ENCODE measurements around the gene EGLN1.

DNA sequence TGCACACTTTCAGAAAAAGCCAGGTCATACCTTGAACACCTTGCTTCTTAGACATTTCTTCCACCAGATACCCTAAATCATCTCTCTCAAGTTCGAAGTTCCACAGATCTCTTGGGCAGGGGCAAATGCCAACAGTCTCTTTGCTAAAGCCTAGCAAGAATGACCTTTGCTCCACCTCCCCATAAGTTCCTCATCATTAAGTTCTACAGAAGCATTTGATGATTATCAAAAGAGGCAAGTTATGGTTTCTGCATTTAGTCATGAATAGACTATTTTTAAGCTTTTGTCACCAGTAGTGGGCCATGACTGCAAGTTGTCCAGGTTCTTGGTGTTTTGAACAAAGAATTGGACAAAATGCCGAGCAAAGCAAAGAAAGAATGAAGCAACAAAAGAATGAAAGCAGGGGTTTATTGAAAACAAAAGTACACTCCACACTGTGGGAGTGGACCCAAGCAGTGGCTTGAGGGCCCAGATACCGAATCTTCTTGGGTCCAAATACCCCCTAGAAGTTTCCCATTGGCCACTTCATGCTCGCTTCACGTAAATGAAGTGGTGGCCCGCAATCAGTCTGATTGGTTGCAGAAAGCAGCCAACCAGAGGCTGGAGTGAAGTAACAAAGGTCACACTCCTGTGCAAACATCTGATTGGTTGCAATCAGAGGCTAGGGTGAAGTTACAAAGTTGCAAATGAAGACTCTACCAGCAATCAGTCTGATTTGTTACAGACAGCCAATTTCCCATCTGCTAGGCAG lies 9.8 kb upstream of the EGLN1 start:
- TF ChIP-seq, protein P1, sequence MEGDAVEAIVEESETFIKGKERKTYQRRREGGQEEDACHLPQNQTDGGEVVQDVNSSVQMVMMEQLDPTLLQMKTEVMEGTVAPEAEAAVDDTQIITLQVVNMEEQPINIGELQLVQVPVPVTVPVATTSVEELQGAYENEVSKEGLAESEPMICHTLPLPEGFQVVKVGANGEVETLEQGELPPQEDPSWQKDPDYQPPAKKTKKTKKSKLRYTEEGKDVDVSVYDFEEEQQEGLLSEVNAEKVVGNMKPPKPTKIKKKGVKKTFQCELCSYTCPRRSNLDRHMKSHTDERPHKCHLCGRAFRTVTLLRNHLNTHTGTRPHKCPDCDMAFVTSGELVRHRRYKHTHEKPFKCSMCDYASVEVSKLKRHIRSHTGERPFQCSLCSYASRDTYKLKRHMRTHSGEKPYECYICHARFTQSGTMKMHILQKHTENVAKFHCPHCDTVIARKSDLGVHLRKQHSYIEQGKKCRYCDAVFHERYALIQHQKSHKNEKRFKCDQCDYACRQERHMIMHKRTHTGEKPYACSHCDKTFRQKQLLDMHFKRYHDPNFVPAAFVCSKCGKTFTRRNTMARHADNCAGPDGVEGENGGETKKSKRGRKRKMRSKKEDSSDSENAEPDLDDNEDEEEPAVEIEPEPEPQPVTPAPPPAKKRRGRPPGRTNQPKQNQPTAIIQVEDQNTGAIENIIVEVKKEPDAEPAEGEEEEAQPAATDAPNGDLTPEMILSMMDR (conservative IDR thresholded peaks at IDR 0.05; ENCODE audit: low read depth in 2 of 2): no peak
- no peak for TF ChIP-seq EZH2 (IDR thresholded peaks at IDR 0.05; ENCODE audit: low read depth, unreplicated experiment)
- TF ChIP-seq POLR2AphosphoS5 (IDR thresholded peaks at IDR 0.05; ENCODE audit: low read depth): no peak
- TF ChIP-seq EZH2phosphoT487 (IDR thresholded peaks at IDR 0.05; ENCODE audit: unreplicated experiment): no peak
